Parathyroid adenoma (tissue), 2 donors: Measurements from ENCODE around the gene ST7L.

Experiments used
- H2AFZ ChIP-seq: fragments of 300-600 bp; sonication (generic); one replicate; pipeline ENCODE4 v1.7.0; 2017; ENCODE audit warnings: antibody characterized with exemption, mild to moderate bottlenecking
- H3K27ac ChIP-seq: fragments of 300-600 bp; sonication (generic); one replicate; pipeline ENCODE4 v1.7.0; 2017
- H3K27me3 ChIP-seq: fragments of 300-600 bp; sonication (generic); one replicate; pipeline ENCODE4 v1.7.0; 2017; ENCODE audit warnings: low read length; ENCODE audit not compliant: control insufficient read depth, insufficient read depth
- H3K36me3 ChIP-seq: fragments of 300-600 bp; sonication (generic); one replicate; pipeline ENCODE4 v1.7.0; 2017; ENCODE audit warnings: low read length; ENCODE audit not compliant: control insufficient read depth, insufficient read depth
- H3K4me1 ChIP-seq: fragments of 300-600 bp; sonication (generic); one replicate; pipeline ENCODE4 v1.7.0; 2017; ENCODE audit warnings: control low read depth
- H3K4me2 ChIP-seq: fragments of 300-600 bp; sonication (generic); one replicate; pipeline ENCODE4 v1.7.0; 2017; ENCODE audit warnings: low read length
- H3K4me3 ChIP-seq: fragments of 300-600 bp; sonication (generic); one replicate; pipeline ENCODE4 v1.7.0; 2017; ENCODE audit warnings: low read depth, low read length
- H3K79me2 ChIP-seq: fragments of 300-600 bp; sonication (generic); one replicate; pipeline ENCODE4 v1.7.0; 2017; ENCODE audit warnings: control low read depth
- H3K9ac ChIP-seq: fragments of 300-600 bp; sonication (generic); one replicate; pipeline ENCODE4 v1.7.0; 2017; ENCODE audit warnings: mild to moderate bottlenecking
- H3K9me3 ChIP-seq: fragments of 300-600 bp; sonication (generic); one replicate; pipeline ENCODE4 v1.7.0; 2017; ENCODE audit warnings: low read length; ENCODE audit not compliant: control insufficient read depth
- TF ChIP-seq, protein P1 (sequence below): fragments of 300-600 bp; sonication (generic); IDR thresholded peaks from one replicate; pipeline ENCODE4 v1.7.0; 2017; ENCODE audit warnings: antibody characterized with exemption, mild to moderate bottlenecking
- donor health status: primary hyperparathyroidism.

ST7L gene

DNA sequence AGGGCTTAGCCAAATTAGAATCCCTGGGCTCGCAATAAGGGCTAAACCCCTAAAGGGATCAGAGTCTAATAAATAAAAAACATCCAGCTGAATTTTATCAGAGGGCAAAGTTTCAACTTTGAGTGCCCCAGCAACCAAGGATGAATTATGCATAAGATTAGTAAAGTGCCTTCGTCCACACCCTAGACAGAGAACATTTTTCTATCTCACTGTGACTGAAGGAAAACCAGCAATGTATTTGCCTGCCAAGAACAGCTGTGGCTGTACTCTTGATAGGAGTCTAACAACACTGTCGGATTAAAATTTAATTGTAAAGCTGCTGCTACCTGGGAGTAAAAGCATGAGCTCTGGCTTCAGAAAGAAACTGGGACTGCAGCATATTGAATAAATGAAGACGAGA, 86.9 kb downstream of the ST7L start:
- Histone ChIP-seq H3K4me2 (no peak overlapping the region), H3K27me3 (no peaks in the 10 kb centered on the region), H2AFZ (no peak overlapping the region), H3K36me3 (no peaks in the 10 kb centered on the region), H3K27ac (no peak overlapping the region), H3K9me3 (no peaks in the 10 kb centered on the region), H3K4me1 (no peaks in the 10 kb centered on the region), H3K9ac (no peak overlapping the region), H3K79me2 (no peaks in the 10 kb centered on the region), H3K4me3 (no peak overlapping the region)
- TF ChIP-seq, protein P1, sequence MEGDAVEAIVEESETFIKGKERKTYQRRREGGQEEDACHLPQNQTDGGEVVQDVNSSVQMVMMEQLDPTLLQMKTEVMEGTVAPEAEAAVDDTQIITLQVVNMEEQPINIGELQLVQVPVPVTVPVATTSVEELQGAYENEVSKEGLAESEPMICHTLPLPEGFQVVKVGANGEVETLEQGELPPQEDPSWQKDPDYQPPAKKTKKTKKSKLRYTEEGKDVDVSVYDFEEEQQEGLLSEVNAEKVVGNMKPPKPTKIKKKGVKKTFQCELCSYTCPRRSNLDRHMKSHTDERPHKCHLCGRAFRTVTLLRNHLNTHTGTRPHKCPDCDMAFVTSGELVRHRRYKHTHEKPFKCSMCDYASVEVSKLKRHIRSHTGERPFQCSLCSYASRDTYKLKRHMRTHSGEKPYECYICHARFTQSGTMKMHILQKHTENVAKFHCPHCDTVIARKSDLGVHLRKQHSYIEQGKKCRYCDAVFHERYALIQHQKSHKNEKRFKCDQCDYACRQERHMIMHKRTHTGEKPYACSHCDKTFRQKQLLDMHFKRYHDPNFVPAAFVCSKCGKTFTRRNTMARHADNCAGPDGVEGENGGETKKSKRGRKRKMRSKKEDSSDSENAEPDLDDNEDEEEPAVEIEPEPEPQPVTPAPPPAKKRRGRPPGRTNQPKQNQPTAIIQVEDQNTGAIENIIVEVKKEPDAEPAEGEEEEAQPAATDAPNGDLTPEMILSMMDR: no peak

DNA sequence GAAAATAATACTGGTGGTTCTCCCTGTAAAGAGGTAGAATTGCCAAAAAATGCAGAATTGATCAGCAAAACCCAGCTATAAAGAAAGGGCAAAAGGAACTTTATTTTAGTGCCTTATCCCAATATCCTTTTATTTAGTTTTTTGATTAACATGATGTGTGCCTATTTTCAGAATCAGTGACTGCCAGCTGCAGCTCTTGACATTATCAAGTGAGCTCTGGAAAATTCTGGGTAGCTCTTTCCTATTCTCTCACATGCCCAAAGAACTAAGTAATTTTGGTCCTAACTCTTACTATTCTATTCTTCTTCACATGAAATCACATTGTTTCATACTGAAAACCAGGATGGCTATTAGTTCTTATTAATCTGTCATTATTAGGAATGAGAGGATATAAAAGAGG, 88.1 kb downstream of the ST7L start:
- TF ChIP-seq, protein P1: no peak
- H2AFZ ChIP-seq: no peak overlapping the region
- H3K9me3 ChIP-seq: no peaks in the 10 kb centered on the region
- H3K4me3 ChIP-seq: no peak overlapping the region
- H3K9ac ChIP-seq: no peak overlapping the region
- H3K36me3 ChIP-seq: no peaks in the 10 kb centered on the region
- H3K27ac ChIP-seq: no peak overlapping the region
- H3K27me3 ChIP-seq: no peaks in the 10 kb centered on the region
- no peak overlapping the region for H3K4me2 ChIP-seq
- H3K79me2 ChIP-seq: no peaks in the 10 kb centered on the region
- H3K4me1 ChIP-seq: no peaks in the 10 kb centered on the region

DNA sequence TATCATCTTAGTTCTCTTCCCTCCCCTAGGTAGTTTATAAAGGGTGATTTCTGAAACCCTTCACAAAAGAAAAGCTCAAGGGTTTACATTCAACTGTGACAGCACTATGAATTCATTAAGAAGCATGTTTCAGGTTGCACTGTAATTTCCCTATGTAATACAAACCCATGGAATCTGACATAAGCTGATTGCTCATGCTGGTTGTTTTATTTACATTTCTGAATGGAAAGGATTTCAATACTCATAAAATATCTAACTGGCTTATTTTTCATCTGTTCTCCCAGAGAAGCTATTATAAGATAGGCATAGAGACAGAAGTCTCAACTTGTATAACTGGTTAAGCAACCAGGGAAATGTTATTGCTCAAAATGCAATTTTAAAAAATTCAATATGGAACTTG, 89.6 kb downstream of the ST7L start:
- Histone ChIP-seq H3K79me2 (no peaks in the 10 kb centered on the region), H3K27ac (no peak overlapping the region), H2AFZ (no peak overlapping the region), H3K9me3 (no peaks in the 10 kb centered on the region), H3K4me3 (no peak overlapping the region), H3K4me1 (no peaks in the 10 kb centered on the region), H3K4me2 (no peak overlapping the region), H3K27me3 (no peaks in the 10 kb centered on the region), H3K36me3 (no peaks in the 10 kb centered on the region), H3K9ac (no peak overlapping the region)
- TF ChIP-seq, protein P1: no peak

DNA sequence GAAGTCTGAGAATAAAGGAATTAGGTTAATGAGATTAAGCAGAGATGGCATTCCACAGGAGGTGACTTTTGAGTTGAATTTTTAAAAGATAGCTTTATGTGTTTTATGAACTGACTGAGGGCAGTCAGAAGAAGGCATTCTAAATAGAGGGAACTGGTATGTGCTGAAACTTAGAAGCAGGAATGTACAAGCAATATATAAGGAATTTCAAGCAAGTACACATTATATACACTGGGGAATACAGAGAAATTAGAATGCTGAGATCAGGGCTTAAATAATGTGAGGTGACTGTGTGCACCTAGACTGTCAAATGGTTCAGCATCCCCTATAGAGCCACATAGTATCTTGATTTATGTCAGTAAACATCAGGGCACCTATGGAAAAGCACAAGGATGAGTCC, 90.9 kb downstream of the ST7L start:
- no peak overlapping the region for H3K4me3 ChIP-seq
- H3K27ac ChIP-seq: no peak overlapping the region
- no peak overlapping the region for H3K4me2 ChIP-seq
- no peak overlapping the region for H2AFZ ChIP-seq
- no peaks in the 10 kb centered on the region for H3K4me1 ChIP-seq
- H3K36me3 ChIP-seq: no peaks in the 10 kb centered on the region
- H3K9ac ChIP-seq: no peak overlapping the region
- H3K9me3 ChIP-seq: no peaks in the 10 kb centered on the region
- H3K79me2 ChIP-seq: no peaks in the 10 kb centered on the region
- H3K27me3 ChIP-seq: no peaks in the 10 kb centered on the region
- TF ChIP-seq, protein P1: no peak

DNA sequence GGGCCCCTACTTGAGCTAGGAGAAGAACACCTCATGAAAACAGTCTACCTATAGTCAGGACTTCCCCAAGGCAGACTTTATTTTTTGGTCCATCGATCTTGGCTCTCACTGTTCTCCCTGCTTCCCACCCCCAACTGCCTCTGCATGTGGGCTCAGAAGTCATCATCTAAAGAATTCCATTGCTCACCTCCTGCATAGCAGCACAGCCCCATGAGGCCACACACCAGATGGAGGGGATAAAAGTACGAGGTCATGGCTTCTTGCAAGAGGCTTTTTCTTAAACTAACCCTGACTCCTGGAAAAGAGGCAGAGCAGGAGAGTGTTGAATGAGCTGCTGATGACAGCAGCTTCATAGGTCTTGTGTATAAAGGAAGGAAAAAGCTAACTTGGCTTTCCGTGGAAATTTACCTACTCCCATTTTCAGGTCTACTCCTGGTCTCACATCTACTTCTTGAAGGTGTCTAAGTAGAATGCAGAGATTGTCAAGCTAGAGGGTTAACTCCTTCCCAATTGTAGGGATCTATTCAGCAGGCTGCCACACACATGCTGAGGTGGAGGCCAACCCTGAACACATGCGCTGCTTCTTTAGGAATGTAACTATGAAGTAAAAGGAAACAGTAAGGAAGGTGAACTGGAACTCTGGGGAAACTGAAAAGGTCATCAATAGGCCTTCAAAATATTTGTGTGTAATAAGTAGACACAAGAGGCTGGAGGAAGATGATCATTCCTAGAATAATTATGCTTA, 91.5 kb downstream of the ST7L start:
- H3K9me3 ChIP-seq: no peaks in the 10 kb centered on the region
- no peak overlapping the region for H3K4me2 ChIP-seq
- no peak overlapping the region for H2AFZ ChIP-seq
- TF ChIP-seq, protein P1: no peak
- no peaks in the 10 kb centered on the region for H3K79me2 ChIP-seq
- no peak overlapping the region for H3K9ac ChIP-seq
- no peaks in the 10 kb centered on the region for H3K4me1 ChIP-seq
- H3K27me3 ChIP-seq: no peaks in the 10 kb centered on the region
- H3K4me3 ChIP-seq: no peak overlapping the region
- H3K36me3 ChIP-seq: no peaks in the 10 kb centered on the region
- H3K27ac ChIP-seq: no peak overlapping the region
